ENCODE measurements around the gene CPNE4.

The CPNE4 gene

DNA sequence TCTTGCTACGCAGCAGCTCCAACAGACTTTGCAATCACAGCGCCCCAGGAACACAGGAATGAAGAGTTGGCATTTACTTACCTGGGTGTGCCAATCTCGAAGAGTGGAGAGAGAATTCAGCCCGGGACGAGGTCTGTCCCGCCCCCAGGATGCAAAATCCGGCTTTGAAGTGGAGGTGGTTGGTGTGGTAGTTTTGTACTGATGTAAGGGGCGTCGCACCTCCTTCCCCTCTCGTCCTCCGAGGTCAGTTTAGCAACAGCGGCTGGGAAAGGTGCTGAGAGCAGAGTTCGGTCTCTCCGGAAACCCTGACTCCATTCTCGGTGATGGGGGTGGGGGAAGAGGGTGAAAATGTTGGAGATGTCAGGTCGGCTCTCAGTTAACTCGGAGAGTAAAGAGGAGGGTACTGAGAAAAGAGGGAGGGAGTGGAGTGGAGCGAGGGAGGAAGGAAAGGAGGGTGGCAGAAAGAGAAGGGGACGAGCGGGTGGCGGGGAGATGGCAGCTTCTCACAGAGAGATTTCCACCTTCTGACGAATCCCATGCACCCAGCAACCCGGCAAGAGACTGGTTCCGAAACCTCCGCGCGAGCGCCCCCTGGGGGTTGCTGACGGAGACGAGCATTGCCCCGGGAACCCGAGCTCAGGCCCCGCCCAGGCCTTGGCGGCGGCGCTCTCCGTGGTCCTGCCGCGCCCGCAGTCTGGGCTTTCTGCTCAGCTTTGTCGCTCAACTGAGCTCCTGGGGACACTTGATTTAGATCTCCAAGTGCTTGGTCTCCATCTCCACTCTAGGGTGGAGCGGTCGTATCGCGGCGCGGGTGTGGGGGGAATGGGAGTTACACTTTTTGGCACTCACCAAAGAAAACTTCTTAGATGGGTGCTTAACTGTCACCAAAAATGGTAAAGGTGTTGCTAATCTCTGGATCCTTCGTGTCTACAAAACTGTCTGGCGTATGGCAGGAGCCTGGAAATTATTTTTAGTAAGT is at the start of gene CPNE4:
Gene CPNE4, minus strand, starts transcription at position 529 of the 979 bp plus-strand sequence.
- H3F3A ChIP-seq (ENCODE audit: insufficient read depth, low read length): no peaks in the 10 kb centered on the region
- DNase-seq: peak; percentile 90
- H3K27ac ChIP-seq (ENCODE audit: low read length): no peak within 1 kb of the TSS
- H4K20me1 ChIP-seq (ENCODE audit: insufficient read depth, low read length): no peaks in the 10 kb centered on the region
- peaks cover 10% of the 10 kb centered on the region for H3K27me3 ChIP-seq (replicated peaks; ENCODE audit: insufficient read depth, low read length)
- no peaks in the 10 kb centered on the region for H3K9me3 ChIP-seq (replicated peaks; ENCODE audit: insufficient read depth, low read length)
- H3K36me3 ChIP-seq (replicated peaks; ENCODE audit: insufficient read depth, low read length): no peaks in the 10 kb centered on the region
- 0 out of 2 replicates have a peak, but pooled peaks cover 5% of the 10 kb centered on the region for H3K4me1 ChIP-seq (ENCODE audit: low read length)
- TF ChIP-seq CTCF (IDR thresholded peaks at IDR 0.05; ENCODE audit: low read length): peak; percentile 81
- TF ChIP-seq EZH2 (optimal IDR thresholded peaks at IDR 0.05; ENCODE audit: low read depth, low read length): no peak
- no peak for TF ChIP-seq EZH2phosphoT487 (IDR thresholded peaks at IDR 0.05; ENCODE audit: low read length)
- peak within 1 kb of the TSS; percentile 57 for H2AFZ ChIP-seq (ENCODE audit: low read length)
- no peaks in the 10 kb centered on the region for H3K9me2 ChIP-seq (replicated peaks; ENCODE audit: insufficient read depth, low read length)
- peak within 1 kb of the TSS; percentile 57 for H3K4me3 ChIP-seq (ENCODE audit: low read length)
- no peak within 1 kb of the TSS for H3K9ac ChIP-seq (ENCODE audit: low read length)
- peak within 1 kb of the TSS; percentile 85 for H3K4me2 ChIP-seq (ENCODE audit: low read depth, low read length)
- H3K79me2 ChIP-seq (ENCODE audit: low read length): no peaks in the 10 kb centered on the region

GRCh38 chr3:132083583-132084279 is 48.9 kb upstream of the CPNE4 start:
- Histone ChIP-seq H4K20me1 (ENCODE audit: insufficient read depth, low read length) (no peaks in the 10 kb centered on the region), H3K4me3 (ENCODE audit: low read length) (no peak overlapping the region), H3K27me3 (replicated peaks; ENCODE audit: insufficient read depth, low read length) (no peaks in the 10 kb centered on the region), H3K9me2 (replicated peaks; ENCODE audit: insufficient read depth, low read length) (no peaks in the 10 kb centered on the region), H3K36me3 (replicated peaks; ENCODE audit: insufficient read depth, low read length) (no peaks in the 10 kb centered on the region), H3K27ac (ENCODE audit: low read length) (no peak overlapping the region), H3K9me3 (replicated peaks; ENCODE audit: insufficient read depth, low read length) (no peaks in the 10 kb centered on the region), H2AFZ (ENCODE audit: low read length) (no peak overlapping the region), H3K4me2 (ENCODE audit: low read depth, low read length) (no peak overlapping the region), H3K79me2 (ENCODE audit: low read length) (no peaks in the 10 kb centered on the region), H3F3A (ENCODE audit: insufficient read depth, low read length) (no peaks in the 10 kb centered on the region), H3K4me1 (ENCODE audit: low read length) (no peaks in the 10 kb centered on the region), H3K9ac (ENCODE audit: low read length) (no peak overlapping the region)
- DNase-seq: no peak
- no peak for TF ChIP-seq EZH2 (optimal IDR thresholded peaks at IDR 0.05; ENCODE audit: low read depth, low read length)
- TF ChIP-seq CTCF (IDR thresholded peaks at IDR 0.05; ENCODE audit: low read length): no peak
- no peak for TF ChIP-seq EZH2phosphoT487 (IDR thresholded peaks at IDR 0.05; ENCODE audit: low read length)

DNA sequence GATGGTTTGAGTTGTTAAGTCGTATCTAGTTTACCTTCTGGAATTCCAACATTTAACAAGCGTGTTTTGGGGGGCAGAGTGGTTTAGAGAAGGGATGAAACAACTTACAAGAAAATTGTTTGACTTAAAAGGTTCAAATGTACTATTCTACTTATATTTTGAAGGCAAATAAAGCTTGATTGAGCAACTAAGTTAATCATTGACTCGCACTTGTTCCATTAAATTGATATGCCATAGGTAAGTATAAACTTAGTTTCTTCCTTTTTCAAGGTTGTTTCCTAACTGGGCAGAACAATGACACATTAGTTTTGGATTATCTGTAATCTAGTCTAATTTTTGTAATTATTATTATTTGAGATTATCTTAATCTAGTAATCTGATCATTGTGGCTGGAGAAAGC is 48.3 kb upstream of the CPNE4 start:
- TF ChIP-seq CTCF (IDR thresholded peaks at IDR 0.05; ENCODE audit: low read length): no peak
- TF ChIP-seq EZH2phosphoT487 (IDR thresholded peaks at IDR 0.05; ENCODE audit: low read length): no peak
- no peak for TF ChIP-seq EZH2 (optimal IDR thresholded peaks at IDR 0.05; ENCODE audit: low read depth, low read length)
- no peaks in the 10 kb centered on the region for H3K4me1 ChIP-seq (ENCODE audit: low read length)
- no peaks in the 10 kb centered on the region for H3K79me2 ChIP-seq (ENCODE audit: low read length)
- no peaks in the 10 kb centered on the region for H3F3A ChIP-seq (ENCODE audit: insufficient read depth, low read length)
- no peak overlapping the region for H3K9ac ChIP-seq (ENCODE audit: low read length)
- no peaks in the 10 kb centered on the region for H3K9me2 ChIP-seq (replicated peaks; ENCODE audit: insufficient read depth, low read length)
- no peaks in the 10 kb centered on the region for H3K27me3 ChIP-seq (replicated peaks; ENCODE audit: insufficient read depth, low read length)
- no peak for DNase-seq
- H3K4me3 ChIP-seq (ENCODE audit: low read length): no peak overlapping the region
- H3K36me3 ChIP-seq (replicated peaks; ENCODE audit: insufficient read depth, low read length): no peaks in the 10 kb centered on the region
- no peak overlapping the region for H3K27ac ChIP-seq (ENCODE audit: low read length)
- H3K4me2 ChIP-seq (ENCODE audit: low read depth, low read length): no peak overlapping the region
- H3K9me3 ChIP-seq (replicated peaks; ENCODE audit: insufficient read depth, low read length): no peaks in the 10 kb centered on the region
- no peak overlapping the region for H2AFZ ChIP-seq (ENCODE audit: low read length)
- no peaks in the 10 kb centered on the region for H4K20me1 ChIP-seq (ENCODE audit: insufficient read depth, low read length)
